Measurements from ENCODE around the gene ITGA1. TPM values are rescaled to one million over a fixed set of nuclear protein-coding genes. Genes with fewer than 3 reads are reported as not detected.

ITGA1 gene
- total and polyA plus RNA-seq, 2 of the 13 experiments (the other 11 are each of a cell fraction or from before 2014, with no cell fraction given): 23.1 to 28.6 TPM

- intact Hi-C loops (cut with micrococcal nuclease; ENCODE audit: unreplicated experiment) (loop anchor here (1.0 to 5.0 kb wide), 2 partner anchors 47 to 81 kb away; partner anchors contain the start of genes ITGA1 and PELO), in situ Hi-C loops (cut with HindIII; ENCODE audit: extremely low pct_ligation_motif_present, low pct_unique_long_range_greater_than_20kb) (no loop called here)
- Histone ChIP-seq H3K4me2 (ENCODE audit: low read depth, low read length) (no peak overlapping the region), H3K4me1 (ENCODE audit: insufficient read depth, low read length) (peaks cover 9% of the 10 kb centered on the region), H3K79me2 (ENCODE audit: insufficient read depth, low read length) (no peaks in the 10 kb centered on the region), H3K36me3 (replicated peaks in 1 of 2; ENCODE audit: control insufficient read depth in 1 of 2, insufficient read depth in 2 of 2, low read length in 2 of 2) (peaks cover 1 to 2% of the 10 kb centered on the region in 2 experiments; a peak in 1 of 5 replicates), H3K27ac (ENCODE audit: extremely low read length, insufficient read depth, low read length) (no peak overlapping the region), H4K20me1 (ENCODE audit: insufficient read depth, low read length) (no peaks in the 10 kb centered on the region), H3K4me3 (replicated peaks in 1 of 3; ENCODE audit: insufficient read depth in 1 of 3, low read depth in 2 of 3, low read length in 3 of 3) (no peak overlapping the region), H3K9me3 (ENCODE audit: low read length) (no peaks in the 10 kb centered on the region), H2AFZ (ENCODE audit: low read length) (no peak overlapping the region), H3K9ac (ENCODE audit: insufficient read depth, low read depth, low read length) (no peak overlapping the region), H3K27me3 (ENCODE audit: control insufficient read depth in 1 of 2, insufficient read depth in 2 of 2, low read length in 2 of 2) (no peaks in the 10 kb centered on the region)
- DNase-seq (ENCODE audit: low spot score) (no peak), ATAC-seq (no peak), FAIRE-seq (no peak)
- CTCF ChIA-PET (ENCODE audit: low intra/inter-chr PET ratio, low total read pairs): no interaction called here
- POLR2A ChIA-PET: no interaction called here
- TF ChIP-seq, protein P1, sequence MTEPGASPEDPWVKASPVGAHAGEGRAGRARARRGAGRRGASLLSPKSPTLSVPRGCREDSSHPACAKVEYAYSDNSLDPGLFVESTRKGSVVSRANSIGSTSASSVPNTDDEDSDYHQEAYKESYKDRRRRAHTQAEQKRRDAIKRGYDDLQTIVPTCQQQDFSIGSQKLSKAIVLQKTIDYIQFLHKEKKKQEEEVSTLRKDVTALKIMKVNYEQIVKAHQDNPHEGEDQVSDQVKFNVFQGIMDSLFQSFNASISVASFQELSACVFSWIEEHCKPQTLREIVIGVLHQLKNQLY (CRISPR knock-in tag; IDR thresholded peaks at IDR 0.05): no peak
- TF ChIP-seq, protein P2, sequence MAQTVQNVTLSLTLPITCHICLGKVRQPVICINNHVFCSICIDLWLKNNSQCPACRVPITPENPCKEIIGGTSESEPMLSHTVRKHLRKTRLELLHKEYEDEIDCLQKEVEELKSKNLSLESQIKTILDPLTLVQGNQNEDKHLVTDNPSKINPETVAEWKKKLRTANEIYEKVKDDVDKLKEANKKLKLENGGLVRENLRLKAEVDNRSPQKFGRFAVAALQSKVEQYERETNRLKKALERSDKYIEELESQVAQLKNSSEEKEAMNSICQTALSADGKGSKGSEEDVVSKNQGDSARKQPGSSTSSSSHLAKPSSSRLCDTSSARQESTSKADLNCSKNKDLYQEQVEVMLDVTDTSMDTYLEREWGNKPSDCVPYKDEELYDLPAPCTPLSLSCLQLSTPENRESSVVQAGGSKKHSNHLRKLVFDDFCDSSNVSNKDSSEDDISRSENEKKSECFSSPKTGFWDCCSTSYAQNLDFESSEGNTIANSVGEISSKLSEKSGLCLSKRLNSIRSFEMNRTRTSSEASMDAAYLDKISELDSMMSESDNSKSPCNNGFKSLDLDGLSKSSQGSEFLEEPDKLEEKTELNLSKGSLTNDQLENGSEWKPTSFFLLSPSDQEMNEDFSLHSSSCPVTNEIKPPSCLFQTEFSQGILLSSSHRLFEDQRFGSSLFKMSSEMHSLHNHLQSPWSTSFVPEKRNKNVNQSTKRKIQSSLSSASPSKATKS (CRISPR knock-in tag; IDR thresholded peaks at IDR 0.05): no peak
- no peak for TF ChIP-seq ZNF546 (CRISPR knock-in tag; conservative IDR thresholded peaks at IDR 0.05)
- TF ChIP-seq DNMT1 (CRISPR knock-in tag; IDR thresholded peaks at IDR 0.05): no peak
- TF ChIP-seq ZNF432 (CRISPR knock-in tag; IDR thresholded peaks at IDR 0.05; ENCODE audit: borderline replicate concordance): no peak
- no peak for TF ChIP-seq ZNF720 (CRISPR knock-in tag; IDR thresholded peaks at IDR 0.05)
- TF ChIP-seq ZMAT3 (CRISPR knock-in tag; conservative IDR thresholded peaks at IDR 0.05): no peak
- no peak for TF ChIP-seq ZNF766 (CRISPR knock-in tag; IDR thresholded peaks at IDR 0.05; ENCODE audit: borderline replicate concordance)
- TF ChIP-seq ZNF501 (CRISPR knock-in tag; IDR thresholded peaks at IDR 0.05): no peak
- no peak for TF ChIP-seq NPAS2 (CRISPR knock-in tag; IDR thresholded peaks at IDR 0.05; ENCODE audit: borderline replicate concordance)
- TF ChIP-seq, protein P3, sequence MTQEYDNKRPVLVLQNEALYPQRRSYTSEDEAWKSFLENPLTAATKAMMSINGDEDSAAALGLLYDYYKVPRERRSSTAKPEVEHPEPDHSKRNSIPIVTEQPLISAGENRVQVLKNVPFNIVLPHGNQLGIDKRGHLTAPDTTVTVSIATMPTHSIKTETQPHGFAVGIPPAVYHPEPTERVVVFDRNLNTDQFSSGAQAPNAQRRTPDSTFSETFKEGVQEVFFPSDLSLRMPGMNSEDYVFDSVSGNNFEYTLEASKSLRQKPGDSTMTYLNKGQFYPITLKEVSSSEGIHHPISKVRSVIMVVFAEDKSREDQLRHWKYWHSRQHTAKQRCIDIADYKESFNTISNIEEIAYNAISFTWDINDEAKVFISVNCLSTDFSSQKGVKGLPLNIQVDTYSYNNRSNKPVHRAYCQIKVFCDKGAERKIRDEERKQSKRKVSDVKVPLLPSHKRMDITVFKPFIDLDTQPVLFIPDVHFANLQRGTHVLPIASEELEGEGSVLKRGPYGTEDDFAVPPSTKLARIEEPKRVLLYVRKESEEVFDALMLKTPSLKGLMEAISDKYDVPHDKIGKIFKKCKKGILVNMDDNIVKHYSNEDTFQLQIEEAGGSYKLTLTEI (CRISPR knock-in tag; conservative IDR thresholded peaks at IDR 0.05): no peak
- TF ChIP-seq ZNF510 (CRISPR knock-in tag; IDR thresholded peaks at IDR 0.05; ENCODE audit: low read depth): no peak
- TF ChIP-seq ZNF788 (CRISPR knock-in tag; IDR thresholded peaks at IDR 0.05; ENCODE audit: borderline replicate concordance): no peak
- TF ChIP-seq CCAR2 (optimal IDR thresholded peaks at IDR 0.05; ENCODE audit: low read depth, low read length): no peak
- TF ChIP-seq NCOA1 (CRISPR knock-in tag; IDR thresholded peaks at IDR 0.05): no peak
- WGBS (ENCODE audit: low lambda C conversion rate): 97% methylated on average over 2 of the region's 2 CpGs
- BruUV-seq (replicated peaks): no TSS peak
Observed at GRCh38 chr5:52867809-52868208, 80.1 kb downstream of the ITGA1 start.

All from HepG2 (cell line).